Keratinocyte (primary cell): ENCODE measurements around the gene TCF7L2. TPM values are rescaled to one million over a fixed set of nuclear protein-coding genes. Genes with fewer than 3 reads are reported as not detected.

Experiments used
- DNase-seq: peaks from one replicate; pipeline ENCODE4 v3.0.0-alpha.2; 2011; ENCODE audit warnings: low read depth, missing footprints, low spot score
- FAIRE-seq: peaks from 2 replicates; lab custom pipeline; 2011; peaks lifted over from hg19 to GRCh38; lab: Jason Lieb, UNC
- H2AFZ ChIP-seq: 2 replicates; pipeline ENCODE4 v1.6.0; 2012; ENCODE audit warnings: low read length, control low read depth, inconsistent platforms; ENCODE audit not compliant: control insufficient read depth
- H3K27ac ChIP-seq: 2 replicates; pipeline ENCODE4 v1.5.1; 2011; ENCODE audit warnings: low read length; ENCODE audit not compliant: control insufficient read depth, insufficient read depth
- H3K27me3 ChIP-seq: 3 replicates; pipeline ENCODE4 v1.6.0; 2011; ENCODE audit warnings: low read length; ENCODE audit not compliant: control insufficient read depth, insufficient read depth; ENCODE audit errors: extremely low read depth
- H3K36me3 ChIP-seq, 2 experiments: 2 replicates in 1 of 2; 3 replicates in 1 of 2; pipeline ENCODE4 v1.5.1; 2011; ENCODE audit warnings: low read length in 2 of 2, mild to moderate bottlenecking in 1 of 2; ENCODE audit not compliant: control insufficient read depth in 2 of 2, insufficient read depth in 2 of 2; ENCODE audit errors: extremely low read depth in 1 of 2
- H3K4me1 ChIP-seq: 3 replicates; pipeline ENCODE4 v1.5.1; 2011; ENCODE audit warnings: low read length; ENCODE audit not compliant: control insufficient read depth, insufficient read depth; ENCODE audit errors: extremely low read depth
- H3K4me2 ChIP-seq: 3 replicates; pipeline ENCODE4 v1.6.0; 2011; ENCODE audit warnings: low read depth, low read length; ENCODE audit not compliant: control insufficient read depth, insufficient read depth; ENCODE audit errors: extremely low read depth
- H3K4me3 ChIP-seq, 3 experiments: fragments of 200-600 bp in 1 of 3; sonication (generic) in 1 of 3; 2 replicates in 2 of 3; 3 replicates in 1 of 3; pipeline ENCODE4 v1.5.1; 2011 to 2016; ENCODE audit warnings: low read length in 3 of 3, mild to moderate bottlenecking in 3 of 3, control low read depth in 2 of 3, inconsistent platforms in 1 of 3, low read depth in 1 of 3, mixed read lengths in 1 of 3, mixed run types in 1 of 3, moderate library complexity in 1 of 3; ENCODE audit not compliant: control insufficient read depth in 2 of 3, insufficient read depth in 2 of 3; ENCODE audit errors: extremely low read depth in 1 of 3
- H3K79me2 ChIP-seq: 2 replicates; pipeline ENCODE4 v1.6.0; 2012; ENCODE audit warnings: low read length; ENCODE audit not compliant: control insufficient read depth, insufficient read depth
- H3K9ac ChIP-seq: 3 replicates; pipeline ENCODE4 v1.6.0; 2011; ENCODE audit warnings: low read length; ENCODE audit not compliant: control insufficient read depth, insufficient read depth; ENCODE audit errors: extremely low read depth
- H3K9me1 ChIP-seq: 3 replicates; pipeline ENCODE4 v1.6.0; 2011; ENCODE audit warnings: low read length; ENCODE audit not compliant: control insufficient read depth, insufficient read depth; ENCODE audit errors: extremely low read depth
- H3K9me3 ChIP-seq: 2 replicates; pipeline ENCODE4 v1.5.1; 2012; ENCODE audit warnings: low read depth, low read length; ENCODE audit not compliant: control insufficient read depth
- H4K20me1 ChIP-seq: 3 replicates; pipeline ENCODE4 v1.6.0; 2011; ENCODE audit warnings: low read length; ENCODE audit not compliant: control insufficient read depth, insufficient read depth; ENCODE audit errors: extremely low read depth
- EZH2 ChIP-seq: IDR thresholded peaks from one replicate; pipeline ENCODE4 v1.6.1; 2012; ENCODE audit warnings: inconsistent platforms, mild to moderate bottlenecking, low read length, moderate library complexity
- dilution Hi-C: fragments of 300-500 bp; cut with MboI; formaldehyde crosslinking; loops from one replicate; pipeline ENCODE4 v1.7.0; 2020; ENCODE audit warnings: low sequenced_read_pairs; ENCODE audit not compliant: extremely low pct_ligation_motif_present
- polyA plus RNA-seq, 5 experiments: library from polyadenylated mRNA; depleted of rRNA in 3 of 5; stranded (reverse) in 3 of 5; stranded (forward) in 1 of 5; unstranded in 1 of 5; fragments of >200 nt; gene quantifications; 1 replicate in 1 of 5; 2 replicates in 3 of 5; 3 replicates in 1 of 5; pipeline versions ENCODE4 v1.2.1 to v1.2.3, GENCODE V29; 2011 to 2012; ENCODE audit warnings: missing spikeins in 2 of 5, low read depth in 1 of 5, low replicate concordance in 1 of 5
- TF ChIP-seq, protein P1 (sequence below), 3 experiments: IDR thresholded peaks in 1 of 3; conservative IDR thresholded peaks in 1 of 3; optimal IDR thresholded peaks in 1 of 3; 2 replicates in 2 of 3; 3 replicates in 1 of 3; pipeline versions ENCODE3 to v1.5.1; 2011; ENCODE audit warnings: low read length in 3 of 3, mild to moderate bottlenecking in 3 of 3, moderate library complexity in 2 of 3, control low read depth in 1 of 3, inconsistent platforms in 1 of 3; ENCODE audit not compliant: insufficient read depth in 2 of 3; ENCODE audit errors: extremely low read depth in 1 of 3

Gene TCF7L2
- polyA plus RNA-seq, 1 donor (not counting 4 experiments of a cell fraction or from before 2014, with no cell fraction given) = 2.5 TPM

DNA sequence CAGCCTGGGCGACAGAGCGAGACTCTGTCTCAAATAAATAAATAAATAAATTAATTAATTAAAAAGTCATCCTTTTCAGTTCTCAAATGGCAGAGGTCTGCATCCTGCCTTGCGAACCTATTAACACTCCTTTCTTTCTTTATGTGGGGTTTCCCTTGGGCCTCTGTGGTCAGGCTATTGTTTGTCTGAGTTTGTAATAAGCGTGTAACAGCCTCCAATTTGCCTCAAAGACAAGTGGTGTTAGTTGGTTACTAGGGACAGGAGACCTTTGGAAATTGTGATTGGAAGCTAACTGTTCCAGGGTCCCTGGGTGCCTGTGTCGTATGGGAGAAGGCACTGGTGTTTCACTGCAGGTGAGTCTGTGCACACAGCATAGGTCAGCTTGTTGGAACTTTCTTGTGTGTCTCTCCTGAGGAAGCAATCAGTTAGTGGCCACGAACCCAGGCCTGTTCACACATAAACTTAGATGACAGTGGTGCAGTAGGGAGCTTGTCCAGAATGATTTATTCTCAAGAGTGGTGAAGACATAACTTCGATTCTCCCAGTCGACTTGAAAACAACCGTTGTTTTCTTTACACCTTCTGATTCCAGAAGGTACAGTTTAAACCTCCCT is 33.5 kb downstream of the TCF7L2 start:
- no peak for FAIRE-seq
- no peaks in the 10 kb centered on the region for H3K9me1 ChIP-seq
- H2AFZ ChIP-seq = no peak overlapping the region
- H3K4me3 ChIP-seq = no peak overlapping the region
- no peak overlapping the region for H3K9ac ChIP-seq
- H3K4me1 ChIP-seq = peaks cover 8% of the 10 kb centered on the region
- no peak overlapping the region for H3K27ac ChIP-seq
- H3K4me2 ChIP-seq = no peak overlapping the region
- H3K36me3 ChIP-seq = no peaks in the 10 kb centered on the region
- H3K79me2 ChIP-seq = no peaks in the 10 kb centered on the region
- no peak for DNase-seq
- TF ChIP-seq EZH2 = no peak
- TF ChIP-seq, protein P1, sequence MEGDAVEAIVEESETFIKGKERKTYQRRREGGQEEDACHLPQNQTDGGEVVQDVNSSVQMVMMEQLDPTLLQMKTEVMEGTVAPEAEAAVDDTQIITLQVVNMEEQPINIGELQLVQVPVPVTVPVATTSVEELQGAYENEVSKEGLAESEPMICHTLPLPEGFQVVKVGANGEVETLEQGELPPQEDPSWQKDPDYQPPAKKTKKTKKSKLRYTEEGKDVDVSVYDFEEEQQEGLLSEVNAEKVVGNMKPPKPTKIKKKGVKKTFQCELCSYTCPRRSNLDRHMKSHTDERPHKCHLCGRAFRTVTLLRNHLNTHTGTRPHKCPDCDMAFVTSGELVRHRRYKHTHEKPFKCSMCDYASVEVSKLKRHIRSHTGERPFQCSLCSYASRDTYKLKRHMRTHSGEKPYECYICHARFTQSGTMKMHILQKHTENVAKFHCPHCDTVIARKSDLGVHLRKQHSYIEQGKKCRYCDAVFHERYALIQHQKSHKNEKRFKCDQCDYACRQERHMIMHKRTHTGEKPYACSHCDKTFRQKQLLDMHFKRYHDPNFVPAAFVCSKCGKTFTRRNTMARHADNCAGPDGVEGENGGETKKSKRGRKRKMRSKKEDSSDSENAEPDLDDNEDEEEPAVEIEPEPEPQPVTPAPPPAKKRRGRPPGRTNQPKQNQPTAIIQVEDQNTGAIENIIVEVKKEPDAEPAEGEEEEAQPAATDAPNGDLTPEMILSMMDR (optimal IDR thresholded peaks at IDR 0.05 in 1 of 3, IDR thresholded peaks at IDR 0.05 in 1 of 3, conservative IDR thresholded peaks at IDR 0.05 in 1 of 3; ENCODE audit: extremely low read depth in 1 of 3, insufficient read depth in 2 of 3, low read length in 3 of 3) = no peak
- dilution Hi-C loops = no loop called here
- no peaks in the 10 kb centered on the region for H3K9me3 ChIP-seq
- no peaks in the 10 kb centered on the region for H3K27me3 ChIP-seq
- H4K20me1 ChIP-seq = no peaks in the 10 kb centered on the region

DNA sequence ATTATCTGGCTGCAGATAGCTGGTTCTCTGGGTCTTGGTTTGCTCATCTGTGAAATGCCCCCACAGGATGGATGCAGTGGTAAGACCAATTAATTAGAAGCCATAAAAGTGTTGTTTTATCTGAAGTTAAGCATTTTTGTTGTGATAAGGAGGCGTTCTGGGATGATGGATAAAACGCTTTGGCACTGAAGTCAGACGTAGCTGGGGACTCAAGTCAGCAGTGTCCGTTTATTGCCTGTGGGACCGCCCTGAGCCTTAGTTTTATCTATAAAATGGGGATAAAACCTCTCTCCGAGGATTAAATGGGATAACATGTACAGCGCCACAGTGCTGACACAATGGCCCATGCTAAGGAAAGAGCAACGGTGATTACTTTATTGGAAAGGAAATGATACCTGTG is 34.7 kb downstream of the TCF7L2 start:
- no peak overlapping the region for H3K4me2 ChIP-seq
- no peaks in the 10 kb centered on the region for H3K9me3 ChIP-seq
- no peak for TF ChIP-seq EZH2
- TF ChIP-seq, protein P1 (optimal IDR thresholded peaks at IDR 0.05 in 1 of 3, IDR thresholded peaks at IDR 0.05 in 1 of 3, conservative IDR thresholded peaks at IDR 0.05 in 1 of 3; ENCODE audit: extremely low read depth in 1 of 3, insufficient read depth in 2 of 3, low read length in 3 of 3) = no peak
- no peaks in the 10 kb centered on the region for H3K27me3 ChIP-seq
- dilution Hi-C loops = no loop called here
- DNase-seq (no peak), FAIRE-seq (no peak)
- no peak overlapping the region for H3K27ac ChIP-seq
- H4K20me1 ChIP-seq = no peaks in the 10 kb centered on the region
- no peak overlapping the region for H3K9ac ChIP-seq
- H3K36me3 ChIP-seq = no peaks in the 10 kb centered on the region
- no peaks in the 10 kb centered on the region for H3K79me2 ChIP-seq
- peaks cover 8% of the 10 kb centered on the region for H3K4me1 ChIP-seq
- H3K9me1 ChIP-seq = no peaks in the 10 kb centered on the region
- no peak overlapping the region for H3K4me3 ChIP-seq
- no peak overlapping the region for H2AFZ ChIP-seq
